Vagina (tissue), 2 donors: ENCODE results near the gene VAMP1. TPM values are rescaled to one million over a fixed set of nuclear protein-coding genes. Genes with fewer than 3 reads are reported as not detected.

Experiments used
- DNase-seq, 2 donors: peaks; one replicate each; pipeline ENCODE4 v3.0.0-alpha.2; 2017; ENCODE audit errors: extremely low spot score in 2 of 2
- H3K27ac ChIP-seq: fragments of 200-600 bp; sonication (generic); one replicate; pipeline ENCODE4 v1.5.1; 2019
- H3K27me3 ChIP-seq: fragments of 200-600 bp; sonication (generic); one replicate; pipeline ENCODE4 v1.5.1; 2019
- H3K36me3 ChIP-seq, 2 donors: fragments of 200-600 bp; sonication (generic); one replicate each; pipeline ENCODE4 v1.5.1; 2017 to 2019
- H3K4me1 ChIP-seq: fragments of 200-600 bp; sonication (generic); one replicate; pipeline ENCODE4 v1.5.1; 2019
- H3K4me3 ChIP-seq, 2 donors: fragments of 200-600 bp; sonication (generic); 1 replicate in 1 of 2; 2 replicates in 1 of 2; pipeline ENCODE4 v1.5.1; 2016 to 2019
- H3K9me3 ChIP-seq: fragments of 200-600 bp; sonication (generic); one replicate; pipeline ENCODE4 v1.5.1; 2019
- CTCF ChIP-seq, 3 experiments: fragments of 450-650 bp in 2 of 3; fragments of 200-600 bp in 1 of 3; sonication (generic) in 1 of 3; IDR thresholded peaks; one replicate each; pipeline ENCODE4 v1.5.1; 2017 to 2019; ENCODE audit warnings: antibody characterized with exemption in 3 of 3, mild to moderate bottlenecking in 2 of 3, moderate library complexity in 2 of 3
- POLR2A ChIP-seq, 2 donors: fragments of 450-650 bp; IDR thresholded peaks; one replicate each; pipeline ENCODE4 v1.6.1; 2017; ENCODE audit warnings: antibody characterized with exemption in 2 of 2, mild to moderate bottlenecking in 2 of 2, moderate library complexity in 2 of 2
- POLR2AphosphoS5 ChIP-seq, 2 donors: sonication (generic); formaldehyde crosslinking; IDR thresholded peaks; one replicate each; pipeline ENCODE4 v1.9.0; 2017; ENCODE audit warnings: antibody characterized with exemption in 2 of 2, mild to moderate bottlenecking in 2 of 2, low read depth in 1 of 2; ENCODE audit not compliant: insufficient read depth in 1 of 2
- intact Hi-C: fragments of 100-400 bp; cut with DNase I; formaldehyde crosslinking; loops from one replicate; pipeline ENCODE4 v1.15.1; 2023
- total RNA-seq: library from RNA; depleted of rRNA; stranded (reverse); fragments of >200 nt; gene quantifications from one replicate; pipeline ENCODE4 v1.2.3, GENCODE V29; 2016

The VAMP1 gene
- total RNA-seq, 1 donor from 2014 or later, result 12.5 TPM

- intact Hi-C loops, result loop anchor here (5.0 kb wide), 2 partner anchors 35 to 130 kb away; no protein-coding TSS in a partner anchor
- Histone ChIP-seq H3K4me1 (peaks cover 19% of the 10 kb centered on the region), H3K27ac (peak overlapping the region; percentile 21), H3K4me3 (no peak overlapping the region), H3K9me3 (no peaks in the 10 kb centered on the region), H3K27me3 (no peaks in the 10 kb centered on the region), H3K36me3 (peaks cover 0 to 74% of the 10 kb centered on the region in 2 donors)
- TF ChIP-seq CTCF (IDR thresholded peaks at IDR 0.05) (no peak), POLR2AphosphoS5 (IDR thresholded peaks at IDR 0.05; ENCODE audit: insufficient read depth in 1 of 2, low read depth in 1 of 2) (no peak), POLR2A (IDR thresholded peaks at IDR 0.05) (no peak)
- no peak for DNase-seq
Measured at GRCh38 chr12:6462234-6462995, 8.1 kb downstream of the VAMP1 start.

- H3K27ac ChIP-seq, result no peak overlapping the region
- peaks cover 0 to 82% of the 10 kb centered on the region in 2 donors for H3K36me3 ChIP-seq
Measured at GRCh38 chr12:6461401-6462233, 8.9 kb downstream of the VAMP1 start.

GRCh38 chr12:6460751-6461371 is 9.6 kb downstream of the VAMP1 start:
- no peak for DNase-seq
- Histone ChIP-seq H3K36me3 (peaks cover 0 to 81% of the 10 kb centered on the region in 2 donors), H3K4me3 (no peak overlapping the region), H3K9me3 (no peaks in the 10 kb centered on the region), H3K27ac (no peak overlapping the region), H3K4me1 (peaks cover 19% of the 10 kb centered on the region), H3K27me3 (no peaks in the 10 kb centered on the region)
- TF ChIP-seq POLR2AphosphoS5 (IDR thresholded peaks at IDR 0.05; ENCODE audit: insufficient read depth in 1 of 2, low read depth in 1 of 2), result no peak
- TF ChIP-seq POLR2A (IDR thresholded peaks at IDR 0.05), result no peak
- TF ChIP-seq CTCF (IDR thresholded peaks at IDR 0.05), result no peak
- intact Hi-C loops, result loop anchor here (5.0 kb wide), 2 partner anchors 34 to 129 kb away; no protein-coding TSS in a partner anchor

More at GRCh38 chr12:6461401-6462233, 8.9 kb downstream of the VAMP1 start:
- intact Hi-C loops, result loop anchor here (5.0 kb wide), 2 partner anchors 34 to 129 kb away; no protein-coding TSS in a partner anchor
- H3K9me3 ChIP-seq, result no peaks in the 10 kb centered on the region
- no peak overlapping the region for H3K4me3 ChIP-seq
- peaks cover 19% of the 10 kb centered on the region for H3K4me1 ChIP-seq
- no peaks in the 10 kb centered on the region for H3K27me3 ChIP-seq
- DNase-seq, result no peak
- TF ChIP-seq POLR2AphosphoS5 (IDR thresholded peaks at IDR 0.05; ENCODE audit: insufficient read depth in 1 of 2, low read depth in 1 of 2) (peak in 1 of 2 donors; percentile 26), POLR2A (IDR thresholded peaks at IDR 0.05) (no peak), CTCF (IDR thresholded peaks at IDR 0.05) (no peak)

- DNase-seq, result no peak
- intact Hi-C loops, result no loop called here
- TF ChIP-seq CTCF (IDR thresholded peaks at IDR 0.05), result no peak
- no peak for TF ChIP-seq POLR2A (IDR thresholded peaks at IDR 0.05)
- TF ChIP-seq POLR2AphosphoS5 (IDR thresholded peaks at IDR 0.05; ENCODE audit: insufficient read depth in 1 of 2, low read depth in 1 of 2), result no peak
- peaks cover 18% of the 10 kb centered on the region for H3K4me1 ChIP-seq
- no peak overlapping the region for H3K4me3 ChIP-seq
- H3K27me3 ChIP-seq, result no peaks in the 10 kb centered on the region
- H3K27ac ChIP-seq, result no peak overlapping the region
- H3K36me3 ChIP-seq, result peaks cover 0 to 81% of the 10 kb centered on the region in 2 donors
- no peaks in the 10 kb centered on the region for H3K9me3 ChIP-seq
Measured at GRCh38 chr12:6459004-6459337, 11.5 kb downstream of the VAMP1 start.
